Measurements from ENCODE around the gene GLRX5.

GRCh38 chr14:95564060-95564459 lies 29.2 kb downstream of the GLRX5 start:
- TF ChIP-seq CTCF (IDR thresholded peaks at IDR 0.05; ENCODE audit: low read length) = no peak
- no peak for TF ChIP-seq EZH2 (optimal IDR thresholded peaks at IDR 0.05; ENCODE audit: low read depth, low read length)
- no peak for TF ChIP-seq EZH2phosphoT487 (IDR thresholded peaks at IDR 0.05; ENCODE audit: low read length)

Data from MM.1S (cell line).